ENCODE data around the gene FCER1G. TPM values are rescaled to one million over a fixed set of nuclear protein-coding genes. Genes with fewer than 3 reads are reported as not detected.
A peak's percentile ranks its signal among the peaks of the same experiment; 100 is the strongest.

The FCER1G gene
- total and polyA plus RNA-seq, 10 donors = 148 to 402 (median 243) TPM

- peak within 1 kb of the TSS; percentile 27 to 67 (median 35) for H3K4me3 ChIP-seq
- no peaks in the 10 kb centered on the region for H3K36me3 ChIP-seq
- 3 to 7% (median 5%) methylated on average over 45 to 62 of the region's 62 CpGs for WGBS, 5 donors
- TF ChIP-seq CTCF (IDR thresholded peaks at IDR 0.05 in 8 of 11, conservative IDR thresholded peaks at IDR 0.05 in 3 of 11) = no peak
- no peak for TF ChIP-seq POLR2AphosphoS5 (IDR thresholded peaks at IDR 0.05)
- TF ChIP-seq POLR2A (IDR thresholded peaks at IDR 0.05) = no peak
- peaks cover 0 to 16% (median 12%) of the 10 kb centered on the region in 6 donors for H3K4me1 ChIP-seq
- peaks cover 4 to 60% (median 31%) of the 10 kb centered on the region in 7 donors for H3K27me3 ChIP-seq (replicated peaks in 1 of 7)
- intact Hi-C loops (cut with DNase I; ENCODE audit: low total_unique reads) = no loop called here
- no peak within 1 kb of the TSS for H3K27ac ChIP-seq
- peaks cover 0 to 22% (median 17%) of the 10 kb centered on the region in 8 donors for H3K9me3 ChIP-seq
- DNase-seq = peak; percentile 73
Observed at GRCh38 chr1:161258439-161259344, 43.6 kb downstream of the FCER1G start, which contains the start of gene PCP4L1. Gene PCP4L1, plus strand, starts transcription at chr1:161258745. Its CDS starts 230 bp downstream, at chr1:161258975.

GRCh38 chr1:161259345-161259702, 44.2 kb downstream of the FCER1G start:
- intact Hi-C loops (cut with DNase I; ENCODE audit: low total_unique reads) = no loop called here
- no peak for TF ChIP-seq CTCF (IDR thresholded peaks at IDR 0.05 in 8 of 11, conservative IDR thresholded peaks at IDR 0.05 in 3 of 11)
- no peak for TF ChIP-seq POLR2AphosphoS5 (IDR thresholded peaks at IDR 0.05)
- no peak for TF ChIP-seq POLR2A (IDR thresholded peaks at IDR 0.05)
- Histone ChIP-seq H3K27ac (no peak overlapping the region), H3K27me3 (replicated peaks in 1 of 7) (peaks cover 4 to 66% (median 31%) of the 10 kb centered on the region in 7 donors), H3K4me3 (peak overlapping the region in 1 of 8 donors; percentile 67), H3K4me1 (peaks cover 0 to 16% (median 12%) of the 10 kb centered on the region in 6 donors), H3K9me3 (peaks cover 0 to 22% (median 17%) of the 10 kb centered on the region in 8 donors), H3K36me3 (no peaks in the 10 kb centered on the region)
- DNase-seq = no peak
- WGBS, 5 donors = 45 to 62% (median 58%) methylated on average over 6 of the region's 6 CpGs

GRCh38 chr1:161259765-161260164, 44.7 kb downstream of the FCER1G start:
- H3K9me3 ChIP-seq = peaks cover 0 to 22% (median 17%) of the 10 kb centered on the region in 8 donors
- no peak overlapping the region for H3K4me3 ChIP-seq
- 77 to 95% (median 79%) methylated on average over 1 of the region's 1 CpG for WGBS, 5 donors
- no peak overlapping the region for H3K27ac ChIP-seq
- intact Hi-C loops (cut with DNase I; ENCODE audit: low total_unique reads) = no loop called here
- TF ChIP-seq POLR2AphosphoS5 (IDR thresholded peaks at IDR 0.05) = no peak
- H3K27me3 ChIP-seq (replicated peaks in 1 of 7) = peaks cover 4 to 68% (median 31%) of the 10 kb centered on the region in 7 donors
- no peaks in the 10 kb centered on the region for H3K36me3 ChIP-seq
- DNase-seq = no peak
- peaks cover 0 to 16% (median 12%) of the 10 kb centered on the region in 6 donors for H3K4me1 ChIP-seq

- intact Hi-C loops (cut with DNase I; ENCODE audit: low total_unique reads) = no loop called here
- no peak for TF ChIP-seq CTCF (IDR thresholded peaks at IDR 0.05 in 8 of 11, conservative IDR thresholded peaks at IDR 0.05 in 3 of 11)
- TF ChIP-seq POLR2AphosphoS5 (IDR thresholded peaks at IDR 0.05) = no peak
- no peak for TF ChIP-seq POLR2A (IDR thresholded peaks at IDR 0.05)
- WGBS, 5 donors = 51 to 56% (median 55%) methylated on average over 9 of the region's 9 CpGs
Observed at GRCh38 chr1:161260376-161261260, 45.5 kb downstream of the FCER1G start.

More at GRCh38 chr1:161260376-161261260, 45.5 kb downstream of the FCER1G start:
- H3K36me3 ChIP-seq = no peaks in the 10 kb centered on the region
- H3K27me3 ChIP-seq (replicated peaks in 1 of 7) = peaks cover 4 to 73% (median 31%) of the 10 kb centered on the region in 7 donors
- DNase-seq = no peak
- peaks cover 0 to 22% (median 17%) of the 10 kb centered on the region in 8 donors for H3K9me3 ChIP-seq
- H3K27ac ChIP-seq = no peak overlapping the region
- H3K4me3 ChIP-seq = no peak overlapping the region
- peaks cover 0 to 16% (median 12%) of the 10 kb centered on the region in 6 donors for H3K4me1 ChIP-seq
